Fibroblast of pulmonary artery (primary cell): Measurements from ENCODE around the gene PTGER2.

Experiments
- DNase-seq: peaks from one replicate; pipeline ENCODE4 v3.0.0-alpha.2; 2010; ENCODE audit warnings: low read depth
- H3K4me3 ChIP-seq: replicated peaks from 2 replicates; pipeline ENCODE4 v1.5.1; 2011; ENCODE audit warnings: low read depth, mild to moderate bottlenecking, control low read depth, low read length, moderate library complexity
- TF ChIP-seq, protein P1 (sequence below): IDR thresholded peaks from 2 replicates; pipeline ENCODE4 v1.5.1; 2011; ENCODE audit warnings: mild to moderate bottlenecking, control low read depth, low read length, inconsistent platforms; ENCODE audit errors: missing control alignments

Gene PTGER2

DNA sequence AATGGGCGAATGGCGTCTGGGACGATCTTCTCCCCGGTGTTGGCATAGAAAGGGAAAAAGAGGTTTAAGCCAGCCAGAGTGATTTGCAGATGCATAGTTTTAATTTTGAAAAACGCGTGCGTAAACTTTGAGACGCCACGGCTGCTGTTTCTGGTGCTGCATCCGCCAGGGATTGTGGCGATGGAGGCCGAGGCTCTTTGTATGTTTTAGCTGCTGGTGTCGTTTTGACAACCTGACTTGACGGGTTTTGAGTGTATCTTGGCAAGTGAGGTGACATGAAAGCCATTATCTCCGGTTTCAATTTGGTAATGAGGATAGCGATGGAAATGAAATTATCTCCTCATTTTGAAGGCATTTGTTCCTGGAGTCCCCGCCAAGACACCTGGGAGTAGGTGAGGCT is 45.0 kb upstream of the PTGER2 start:
- no peak overlapping the region for H3K4me3 ChIP-seq
- no peak for DNase-seq

DNA sequence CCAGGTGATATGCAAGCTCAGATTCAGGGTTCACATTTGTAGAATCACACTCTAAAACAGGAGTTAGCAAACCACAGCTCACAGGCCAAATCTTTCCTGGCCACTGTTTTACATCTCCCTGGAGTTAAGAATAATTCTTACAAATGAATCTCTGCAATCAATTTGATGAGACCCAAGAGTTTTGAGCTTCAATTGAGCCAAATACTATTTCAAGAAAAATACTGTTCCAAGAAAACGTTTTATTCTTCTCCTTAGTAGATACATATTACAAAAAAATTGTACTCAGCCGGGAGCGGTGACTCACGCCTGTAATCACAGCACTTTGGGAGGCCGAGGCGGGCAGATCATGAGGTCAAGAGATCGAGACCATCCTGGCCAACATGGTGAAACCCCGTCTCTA is 44.1 kb upstream of the PTGER2 start:
- TF ChIP-seq, protein P1, sequence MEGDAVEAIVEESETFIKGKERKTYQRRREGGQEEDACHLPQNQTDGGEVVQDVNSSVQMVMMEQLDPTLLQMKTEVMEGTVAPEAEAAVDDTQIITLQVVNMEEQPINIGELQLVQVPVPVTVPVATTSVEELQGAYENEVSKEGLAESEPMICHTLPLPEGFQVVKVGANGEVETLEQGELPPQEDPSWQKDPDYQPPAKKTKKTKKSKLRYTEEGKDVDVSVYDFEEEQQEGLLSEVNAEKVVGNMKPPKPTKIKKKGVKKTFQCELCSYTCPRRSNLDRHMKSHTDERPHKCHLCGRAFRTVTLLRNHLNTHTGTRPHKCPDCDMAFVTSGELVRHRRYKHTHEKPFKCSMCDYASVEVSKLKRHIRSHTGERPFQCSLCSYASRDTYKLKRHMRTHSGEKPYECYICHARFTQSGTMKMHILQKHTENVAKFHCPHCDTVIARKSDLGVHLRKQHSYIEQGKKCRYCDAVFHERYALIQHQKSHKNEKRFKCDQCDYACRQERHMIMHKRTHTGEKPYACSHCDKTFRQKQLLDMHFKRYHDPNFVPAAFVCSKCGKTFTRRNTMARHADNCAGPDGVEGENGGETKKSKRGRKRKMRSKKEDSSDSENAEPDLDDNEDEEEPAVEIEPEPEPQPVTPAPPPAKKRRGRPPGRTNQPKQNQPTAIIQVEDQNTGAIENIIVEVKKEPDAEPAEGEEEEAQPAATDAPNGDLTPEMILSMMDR: no peak
- H3K4me3 ChIP-seq: no peak overlapping the region
- no peak for DNase-seq

More for the DNA sequence above, 45.0 kb upstream of the PTGER2 start:
- TF ChIP-seq, protein P1: no peak

DNA sequence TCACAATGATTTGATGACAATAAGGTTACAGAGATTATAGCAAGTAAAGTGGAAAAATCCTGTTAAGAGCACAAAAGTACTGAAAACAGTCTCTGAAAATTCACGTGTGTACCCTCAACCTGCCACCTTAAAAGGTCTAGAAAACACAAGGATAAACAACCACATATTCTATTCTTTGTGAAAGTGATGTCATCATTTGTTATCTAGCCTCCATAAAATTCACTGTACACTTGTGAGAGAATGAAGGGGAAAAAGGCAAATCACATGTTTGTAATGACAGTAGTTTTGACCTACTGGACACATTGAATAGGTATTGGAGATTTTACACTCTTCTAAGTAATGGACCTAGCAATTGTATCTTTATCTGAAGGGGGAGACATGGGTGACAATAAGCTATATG is 42.6 kb upstream of the PTGER2 start:
- no peak overlapping the region for H3K4me3 ChIP-seq
- no peak for DNase-seq
- TF ChIP-seq, protein P1: no peak

DNA sequence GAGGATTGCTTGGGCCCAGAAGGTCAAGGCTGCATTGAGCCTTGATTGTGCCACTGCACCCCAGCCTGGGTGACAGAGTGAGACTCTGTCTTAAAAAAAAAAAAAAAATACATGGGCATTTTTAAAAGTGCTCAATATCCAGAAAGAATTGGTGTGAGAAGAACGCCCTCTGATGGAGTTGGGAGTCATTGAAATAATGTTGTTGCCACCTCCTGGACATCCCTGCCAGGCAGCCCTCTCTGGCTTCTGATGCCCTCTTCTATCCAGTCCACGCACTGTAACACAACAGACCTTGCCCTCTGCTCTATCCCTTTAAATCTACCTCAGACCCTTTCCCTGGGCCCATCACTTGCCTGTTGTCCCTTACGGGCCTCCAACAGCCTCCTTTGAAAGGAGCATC is 41.7 kb upstream of the PTGER2 start:
- TF ChIP-seq, protein P1: peak; percentile 44
- DNase-seq: peak; percentile 53
- H3K4me3 ChIP-seq: no peak overlapping the region

DNA sequence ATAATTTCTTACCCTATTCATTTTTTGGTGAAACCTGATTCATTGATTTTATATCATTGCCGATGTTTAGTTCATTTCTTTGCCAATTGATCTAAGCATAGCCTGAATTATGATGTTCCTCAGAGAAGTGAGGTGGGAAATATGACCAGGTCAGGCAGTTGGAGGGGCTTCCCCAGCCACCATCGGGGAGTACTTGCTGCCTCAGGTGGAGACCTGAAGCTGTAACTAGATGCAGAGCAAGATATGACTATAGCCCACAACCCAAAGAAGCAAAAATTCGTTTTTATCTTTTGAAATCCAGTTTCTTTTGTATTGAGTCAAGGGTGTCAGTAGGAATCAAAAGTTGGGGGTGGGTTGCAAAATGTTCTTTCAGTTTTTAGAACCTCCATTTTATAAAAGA is 38.7 kb upstream of the PTGER2 start:
- TF ChIP-seq, protein P1: no peak
- H3K4me3 ChIP-seq: no peak overlapping the region

DNA sequence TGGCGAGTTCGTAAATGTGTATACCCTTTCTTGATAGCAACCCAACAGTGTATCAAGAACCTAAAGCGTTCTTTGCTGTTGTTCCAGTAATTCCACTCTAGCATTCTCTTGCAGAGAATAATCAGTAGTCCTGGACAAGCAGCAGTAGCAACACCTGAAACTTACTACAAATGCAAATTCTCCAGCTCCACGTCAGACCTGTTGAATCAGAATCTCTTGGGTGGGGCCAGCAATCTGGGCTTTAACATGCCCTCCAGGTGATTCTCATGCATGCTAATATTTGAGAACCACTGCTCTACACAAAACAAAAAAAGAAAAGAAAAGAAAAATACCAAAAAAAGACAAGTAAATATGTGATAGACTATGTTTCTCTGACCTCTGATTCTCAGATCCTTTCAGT is 36.6 kb upstream of the PTGER2 start:
- DNase-seq: no peak
- no peak overlapping the region for H3K4me3 ChIP-seq
- TF ChIP-seq, protein P1: no peak

More for the DNA sequence above, 38.7 kb upstream of the PTGER2 start:
- DNase-seq: no peak

DNA sequence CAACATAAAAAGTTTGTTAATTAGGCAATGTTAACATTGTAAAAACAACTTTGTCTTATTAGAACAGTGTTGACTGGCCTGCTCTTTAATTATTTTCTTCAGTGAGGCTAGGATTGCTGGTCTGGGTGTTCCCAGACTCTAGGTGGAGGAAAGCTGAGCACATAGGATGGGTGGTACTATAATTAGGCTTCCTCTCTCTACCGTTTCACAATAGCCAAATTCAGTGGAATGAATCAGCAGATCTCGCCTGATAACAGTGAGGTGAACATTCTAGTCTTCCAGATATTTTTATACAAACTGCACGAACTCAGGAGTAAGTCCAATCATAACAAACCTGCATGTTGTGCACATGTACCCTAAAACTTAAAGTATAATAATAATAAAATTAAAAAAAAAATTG is 34.7 kb upstream of the PTGER2 start:
- no peak overlapping the region for H3K4me3 ChIP-seq
- peak; percentile 68 for DNase-seq
- TF ChIP-seq, protein P1: no peak
